ENCODE results near the gene SHISAL1.

The SHISAL1 gene

DNA sequence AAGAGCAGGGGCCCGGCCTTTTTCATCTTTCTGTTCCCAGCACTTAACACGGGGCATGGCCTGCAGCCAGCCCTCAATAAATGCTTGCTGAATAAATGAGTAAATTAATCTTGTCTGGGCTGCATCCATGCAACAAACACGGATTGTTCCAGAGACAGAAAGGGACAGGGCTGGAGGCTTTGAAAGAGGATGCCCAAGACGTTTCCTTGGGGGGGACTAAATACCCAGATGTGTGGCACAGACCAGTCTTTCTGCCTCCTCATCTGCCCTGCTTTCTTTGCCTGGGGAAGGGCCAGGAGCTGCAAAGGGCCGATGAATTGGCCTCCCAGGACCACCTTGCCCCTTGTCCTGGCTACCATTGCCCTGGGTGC, 40.4 kb downstream of the SHISAL1 start:
- ChIA-PET CTCF (interaction anchor here (0.6 kb wide), 1 partner anchor 387 kb away, joined by 4 read pairs; no protein-coding TSS in a partner anchor), POLR2A (ENCODE audit: low non-redundant PET) (no interaction called here)
- TF ChIP-seq, protein P1, sequence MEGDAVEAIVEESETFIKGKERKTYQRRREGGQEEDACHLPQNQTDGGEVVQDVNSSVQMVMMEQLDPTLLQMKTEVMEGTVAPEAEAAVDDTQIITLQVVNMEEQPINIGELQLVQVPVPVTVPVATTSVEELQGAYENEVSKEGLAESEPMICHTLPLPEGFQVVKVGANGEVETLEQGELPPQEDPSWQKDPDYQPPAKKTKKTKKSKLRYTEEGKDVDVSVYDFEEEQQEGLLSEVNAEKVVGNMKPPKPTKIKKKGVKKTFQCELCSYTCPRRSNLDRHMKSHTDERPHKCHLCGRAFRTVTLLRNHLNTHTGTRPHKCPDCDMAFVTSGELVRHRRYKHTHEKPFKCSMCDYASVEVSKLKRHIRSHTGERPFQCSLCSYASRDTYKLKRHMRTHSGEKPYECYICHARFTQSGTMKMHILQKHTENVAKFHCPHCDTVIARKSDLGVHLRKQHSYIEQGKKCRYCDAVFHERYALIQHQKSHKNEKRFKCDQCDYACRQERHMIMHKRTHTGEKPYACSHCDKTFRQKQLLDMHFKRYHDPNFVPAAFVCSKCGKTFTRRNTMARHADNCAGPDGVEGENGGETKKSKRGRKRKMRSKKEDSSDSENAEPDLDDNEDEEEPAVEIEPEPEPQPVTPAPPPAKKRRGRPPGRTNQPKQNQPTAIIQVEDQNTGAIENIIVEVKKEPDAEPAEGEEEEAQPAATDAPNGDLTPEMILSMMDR (conservative IDR thresholded peaks at IDR 0.05; ENCODE audit: low read depth) = no peak
- DNase-seq (ENCODE audit: low spot score) = no peak
- no peak overlapping the region for H3K27ac ChIP-seq

DNA sequence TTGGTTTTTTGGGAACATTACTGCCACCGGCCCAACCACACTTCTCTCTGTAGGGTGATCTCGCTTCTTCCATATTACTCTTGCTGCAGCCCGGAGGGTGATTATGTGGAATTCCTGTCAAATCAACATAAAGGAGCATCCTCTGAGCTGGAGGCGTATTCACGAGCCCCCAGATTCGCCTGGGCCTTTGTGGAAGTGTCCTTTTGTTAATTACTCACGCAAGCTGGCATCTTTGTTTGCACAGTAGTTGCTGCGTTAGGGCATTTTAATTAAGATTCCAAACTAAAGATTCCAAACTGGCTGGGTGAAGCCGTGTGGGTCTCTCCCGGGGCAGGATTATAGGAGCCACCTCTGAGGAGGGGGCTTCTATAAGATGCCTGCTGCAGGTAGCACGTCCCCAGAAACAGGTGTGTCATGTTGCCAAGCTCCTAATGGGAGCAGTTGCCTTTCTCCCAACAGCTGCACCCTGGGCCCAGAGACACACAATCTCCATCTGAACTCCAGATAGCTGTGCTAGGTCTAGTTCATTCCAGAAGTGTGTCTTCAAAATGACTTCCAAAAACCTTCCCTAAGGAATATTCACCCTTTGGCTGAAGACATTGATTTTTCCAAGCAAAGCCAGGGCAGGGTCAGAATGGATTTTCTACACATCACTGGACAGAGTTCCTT, 40.9 kb downstream of the SHISAL1 start:
- CTCF ChIA-PET = no interaction called here
- no peak overlapping the region for H3K27ac ChIP-seq
- TF ChIP-seq, protein P1 (conservative IDR thresholded peaks at IDR 0.05; ENCODE audit: low read depth) = no peak
- POLR2A ChIA-PET (ENCODE audit: low non-redundant PET) = interaction anchor here (0.7 kb wide), 1 partner anchor 121 kb away, joined by 3 read pairs; no protein-coding TSS in a partner anchor
- no peak for DNase-seq (ENCODE audit: low spot score)

DNA sequence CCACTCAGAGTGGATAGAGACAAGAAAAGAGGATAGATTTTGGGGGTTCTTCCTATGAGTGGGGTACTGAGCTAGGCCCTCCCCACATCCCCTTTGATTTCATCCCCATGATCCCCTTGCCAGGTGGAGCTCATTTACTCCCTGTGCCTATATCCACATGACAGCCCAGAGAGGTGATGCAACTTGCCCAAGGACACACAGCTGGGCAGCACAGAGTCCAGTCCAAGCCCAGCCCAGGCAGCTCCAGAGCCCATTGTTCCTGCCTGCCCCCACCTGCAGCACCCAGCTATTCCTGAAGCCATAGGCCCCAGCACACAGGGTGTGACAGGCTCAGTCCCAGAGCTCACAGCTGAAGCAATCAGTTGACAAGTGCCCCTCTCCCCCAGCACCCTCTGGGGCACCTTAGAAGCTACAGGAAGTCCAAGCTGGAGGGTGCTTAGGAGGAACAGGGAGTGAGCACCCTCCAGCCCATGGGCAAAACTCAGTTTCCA, 41.7 kb downstream of the SHISAL1 start:
- CTCF ChIA-PET = no interaction called here
- POLR2A ChIA-PET (ENCODE audit: low non-redundant PET) = interaction anchor here (0.7 kb wide), 1 partner anchor 120 kb away, joined by 3 read pairs; no protein-coding TSS in a partner anchor
- no peak for DNase-seq (ENCODE audit: low spot score)
- TF ChIP-seq, protein P1 (conservative IDR thresholded peaks at IDR 0.05; ENCODE audit: low read depth) = no peak
- H3K27ac ChIP-seq = no peak overlapping the region

DNA sequence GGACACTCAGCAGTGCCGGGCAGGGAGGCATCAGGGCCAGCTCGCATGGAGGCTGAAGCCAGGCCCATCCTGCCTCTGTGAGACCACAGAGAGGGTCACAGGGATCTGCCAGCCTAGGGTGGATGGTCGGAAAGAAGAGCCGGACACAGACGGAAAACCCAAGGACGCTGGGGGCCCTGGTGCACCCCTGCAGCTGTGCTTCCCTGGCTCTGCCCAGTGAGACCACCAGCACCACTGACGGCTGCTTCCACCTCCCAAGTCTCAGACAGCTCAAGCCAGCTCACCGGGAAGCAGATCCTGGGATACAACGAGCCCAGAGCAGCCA, 42.2 kb downstream of the SHISAL1 start:
- no peak overlapping the region for H3K27ac ChIP-seq
- ChIA-PET POLR2A (ENCODE audit: low non-redundant PET) (no interaction called here), CTCF (no interaction called here)
- TF ChIP-seq, protein P1 (conservative IDR thresholded peaks at IDR 0.05; ENCODE audit: low read depth) = no peak
- DNase-seq (ENCODE audit: low spot score) = no peak

DNA sequence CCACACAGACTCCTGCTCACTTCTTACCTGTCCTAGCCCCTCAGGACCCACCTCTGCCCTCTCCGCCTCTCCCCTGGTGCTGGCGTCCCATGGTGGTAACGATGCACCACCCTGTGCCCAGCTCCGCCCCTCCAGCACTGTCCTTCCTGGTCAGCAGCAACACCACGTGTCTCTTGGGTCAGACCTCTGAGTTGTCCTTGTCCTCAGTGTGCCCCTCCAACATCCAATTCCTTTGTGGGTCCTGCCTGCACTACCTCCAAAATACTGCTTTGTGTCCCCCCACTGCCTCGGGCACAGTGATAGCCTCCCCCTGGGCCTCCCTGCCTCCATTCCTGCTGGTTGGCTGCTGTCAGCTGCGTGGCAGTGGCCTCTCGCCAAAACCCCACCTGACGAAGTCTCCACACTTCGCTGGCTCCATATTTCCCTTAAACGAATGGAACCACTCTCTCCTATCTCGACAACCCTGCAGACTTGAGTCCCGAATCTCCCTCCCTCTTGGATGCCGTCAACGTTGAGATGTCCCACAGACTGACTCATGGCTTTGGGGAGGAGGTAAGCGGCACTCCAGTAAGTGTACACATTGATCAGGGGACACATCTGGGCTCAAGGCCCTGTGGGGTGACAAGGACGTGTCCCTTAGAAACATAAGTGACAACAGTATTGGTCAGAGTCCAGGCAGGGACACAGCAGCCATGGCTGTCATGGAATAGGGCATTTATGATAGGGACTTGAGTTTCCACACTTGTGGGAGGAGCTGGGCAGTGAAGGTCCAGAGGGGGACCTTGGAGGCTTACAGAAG, 42.8 kb downstream of the SHISAL1 start:
- ChIA-PET POLR2A (ENCODE audit: low non-redundant PET) (no interaction called here), CTCF (no interaction called here)
- TF ChIP-seq, protein P1 (conservative IDR thresholded peaks at IDR 0.05; ENCODE audit: low read depth) = no peak
- no peak overlapping the region for H3K27ac ChIP-seq
- no peak for DNase-seq (ENCODE audit: low spot score)

DNA sequence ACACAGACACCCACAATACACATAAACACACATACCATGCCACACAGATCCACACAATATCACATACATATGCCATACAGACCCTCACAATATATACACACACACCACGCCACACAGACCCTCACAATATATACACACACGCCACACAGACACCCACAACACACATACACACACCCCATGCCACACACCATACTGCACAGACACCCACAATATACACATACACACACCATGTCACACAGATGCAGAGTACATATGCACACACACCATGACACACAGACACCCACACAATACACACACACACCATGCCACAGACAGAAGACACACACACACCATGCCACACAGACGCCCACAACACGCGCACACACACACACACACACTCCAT, 43.6 kb downstream of the SHISAL1 start:
- TF ChIP-seq, protein P1 (conservative IDR thresholded peaks at IDR 0.05; ENCODE audit: low read depth) = no peak
- DNase-seq (ENCODE audit: low spot score) = no peak
- ChIA-PET CTCF (no interaction called here), POLR2A (ENCODE audit: low non-redundant PET) (no interaction called here)
- no peak overlapping the region for H3K27ac ChIP-seq

Data from RWPE1 (cell line).